DMS53 (cell line): ENCODE measurements around the gene RAD51D.
"Not testable (repeated sequence)": the region's sequence is repeated elsewhere in the genome, so short reads cannot be mapped to it uniquely, and the experiment has no call there.

Experiments
- DNase-seq: peaks from one replicate; lab custom pipeline; 2025; lab: John Stamatoyannopoulos, UW

The RAD51D gene

GRCh38 chr17:35141681-35142466 is 22.2 kb upstream of the RAD51D start, which contains the start of gene NLE1:
NLE1 (minus strand) TSS chr17:35142303; CDS start chr17:35142275, 28 bp downstream.
- peak; percentile 87 for DNase-seq

DNA sequence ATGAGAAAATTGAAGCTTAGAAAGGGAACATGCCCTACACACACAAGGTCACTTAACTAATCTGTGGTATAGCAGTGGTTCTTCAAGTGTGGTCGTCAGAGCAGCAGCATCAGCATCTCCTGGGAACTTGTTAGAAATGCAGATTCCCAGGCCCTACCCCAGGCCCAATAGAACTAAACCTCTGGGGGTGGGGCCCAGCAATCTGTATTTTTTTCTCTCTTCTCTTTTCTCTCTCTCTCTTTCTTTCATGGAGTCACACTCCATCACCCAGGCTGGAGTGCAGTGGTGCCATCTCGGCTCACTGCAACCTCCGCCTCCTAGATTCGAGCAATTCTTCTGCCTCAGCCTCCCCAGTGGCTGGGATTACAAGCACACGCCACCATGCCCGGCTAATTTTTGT is 18.6 kb upstream of the RAD51D start:
- no peak for DNase-seq

GRCh38 chr17:35135322-35135721 is 15.7 kb upstream of the RAD51D start:
- no peak for DNase-seq

- no peak for DNase-seq
Measured at GRCh38 chr17:35132816-35133550, 13.3 kb upstream of the RAD51D start.

DNA sequence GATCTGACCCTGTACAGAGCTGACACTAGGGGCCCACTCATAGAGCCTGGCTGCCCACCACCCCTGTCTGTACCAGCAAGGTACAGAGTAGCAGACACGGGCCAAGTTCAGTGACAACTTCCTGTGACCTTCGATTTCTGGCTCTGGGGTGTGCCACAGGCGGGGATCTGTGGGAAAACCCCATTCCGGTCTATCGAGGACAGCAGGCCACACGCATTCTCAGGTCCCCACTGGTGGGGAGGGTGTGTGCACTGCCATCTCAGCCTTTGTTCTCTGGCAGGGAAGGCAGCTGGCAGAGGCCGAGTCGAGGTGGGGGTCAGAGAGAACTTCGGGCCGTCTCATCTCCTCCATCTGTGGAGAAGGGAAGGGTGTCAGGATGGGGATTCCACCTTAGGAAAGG is 12.4 kb upstream of the RAD51D start:
- no peak for DNase-seq

- no peak for DNase-seq
Measured at GRCh38 chr17:35130392-35130791, 10.7 kb upstream of the RAD51D start.

GRCh38 chr17:35129973-35130351 is 10.3 kb upstream of the RAD51D start:
- peak; percentile 12 for DNase-seq

- DNase-seq: no peak
Measured at GRCh38 chr17:35129154-35129972, 9.7 kb upstream of the RAD51D start.

GRCh38 chr17:35127751-35128514 is 8.3 kb upstream of the RAD51D start:
- no peak for DNase-seq

GRCh38 chr17:35121315-35121714 is 1.7 kb upstream of the RAD51D start, which contains the start of gene FNDC8:
FNDC8 (plus strand) TSS chr17:35121615; CDS start chr17:35121694, 79 bp downstream.
- no peak for DNase-seq

DNA sequence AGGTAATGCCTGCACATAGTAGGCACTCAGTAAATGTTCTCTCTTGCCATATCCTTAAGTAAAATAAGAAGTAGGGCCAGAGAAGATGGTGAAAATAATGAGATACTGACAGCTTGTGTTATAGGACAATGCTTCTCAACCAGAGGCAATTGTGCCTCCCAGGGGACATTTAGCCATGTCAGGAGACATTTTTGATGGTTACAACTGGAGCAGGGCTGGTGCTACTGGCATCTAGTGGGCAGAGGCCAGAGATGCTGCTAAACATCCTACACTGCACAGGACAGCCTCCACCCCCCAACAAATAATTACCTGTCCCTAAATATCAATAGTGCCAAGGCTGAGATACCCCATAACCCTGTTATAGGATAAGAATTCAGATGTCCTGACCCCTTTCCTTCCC is 1.7 kb downstream of the RAD51D start:
- DNase-seq: peak; percentile 12

DNA sequence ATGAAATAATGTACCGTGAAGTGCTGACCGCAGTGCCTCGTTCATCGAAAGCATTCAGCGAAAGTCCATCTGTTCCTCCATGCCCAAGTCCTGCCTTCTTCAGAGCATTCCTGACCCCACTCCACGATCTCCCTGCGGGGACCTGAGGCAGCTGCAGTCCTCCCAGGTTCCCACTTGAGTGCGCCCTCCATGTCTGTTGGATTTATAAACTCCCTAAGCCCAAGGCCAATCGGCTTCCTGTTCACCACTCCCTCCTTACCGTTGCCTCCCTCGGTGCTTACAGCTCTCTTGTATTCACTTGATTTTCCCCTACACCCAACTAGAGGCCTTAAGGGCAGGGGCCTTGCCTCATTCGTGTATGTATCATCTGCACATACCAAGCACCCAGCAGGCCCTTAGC is 2.8 kb downstream of the RAD51D start:
- no peak for DNase-seq

GRCh38 chr17:35110791-35111190 is 8.9 kb downstream of the RAD51D start:
- DNase-seq: not testable (repeated sequence)

DNA sequence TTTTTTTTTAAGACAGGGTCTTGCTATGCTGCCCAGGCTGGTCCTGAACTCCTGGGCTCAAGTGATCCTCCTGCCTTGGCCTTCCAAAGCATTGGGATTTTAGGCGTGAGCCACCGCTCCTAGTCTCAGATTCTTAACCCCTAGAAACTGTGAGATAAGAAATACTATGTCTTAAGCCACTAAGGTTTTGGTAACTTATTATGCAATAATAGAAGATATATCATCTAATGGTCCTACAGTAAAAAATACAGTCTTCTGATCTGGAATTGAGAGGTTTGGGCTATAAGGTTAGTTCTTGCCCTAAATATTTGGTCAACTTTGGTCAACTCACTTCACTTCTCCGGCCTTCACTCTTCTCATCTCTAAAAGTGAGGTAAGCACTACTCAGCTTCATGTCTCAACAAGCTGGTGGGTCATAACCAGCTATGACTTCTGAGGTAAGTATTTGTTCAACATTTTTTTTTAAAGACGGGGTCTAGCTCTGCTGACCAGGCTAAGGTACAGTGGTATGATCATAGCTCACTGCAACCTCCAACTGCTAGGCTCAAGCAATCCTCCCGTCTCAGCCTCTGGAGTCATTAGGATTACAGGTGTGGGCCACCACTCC is 14.7 kb downstream of the RAD51D start:
- DNase-seq: no peak

GRCh38 chr17:35103271-35103670 is 16.4 kb downstream of the RAD51D start:
- no peak for DNase-seq

DNA sequence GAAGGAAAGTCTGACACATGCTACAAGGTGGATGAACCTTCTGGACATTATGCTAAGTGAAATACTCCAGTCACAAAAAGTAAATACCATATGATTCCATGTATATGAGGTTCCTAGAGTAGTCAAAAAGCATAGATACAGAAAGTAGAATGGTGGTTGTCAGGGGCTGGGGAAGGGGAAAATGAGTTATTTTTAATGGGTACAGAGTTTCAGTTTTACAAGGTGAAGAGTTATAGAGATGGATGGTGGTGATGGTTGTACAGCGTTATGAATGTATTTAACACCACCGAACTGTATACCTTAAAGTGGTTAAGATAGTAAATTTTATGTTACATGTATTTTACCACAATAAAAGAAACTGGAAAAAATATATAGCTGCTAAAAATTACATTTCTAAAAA is 17.9 kb downstream of the RAD51D start:
- DNase-seq: no peak

GRCh38 chr17:35101036-35101435 is 18.6 kb downstream of the RAD51D start:
- DNase-seq: no peak

DNA sequence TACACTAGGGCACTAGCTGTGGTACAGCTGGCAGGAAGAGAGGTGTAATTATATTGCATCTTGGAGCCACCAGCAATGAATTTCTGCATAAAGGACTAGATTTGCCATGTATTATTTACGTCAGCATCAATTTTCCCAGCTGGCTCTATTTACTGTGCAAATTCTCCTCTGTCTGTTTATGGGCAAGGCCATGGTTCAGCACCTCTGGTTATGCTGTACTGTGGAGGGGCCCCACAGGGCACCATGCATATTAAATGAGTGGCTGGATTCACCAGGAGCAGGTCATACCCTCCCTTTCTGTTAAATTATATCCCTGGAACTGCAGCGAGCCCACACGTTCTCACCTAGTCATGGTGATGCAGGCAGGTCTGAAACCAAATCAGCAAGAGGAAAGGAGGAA is 19.8 kb downstream of the RAD51D start:
- DNase-seq: no peak

GRCh38 chr17:35097776-35098175 is 21.9 kb downstream of the RAD51D start:
- no peak for DNase-seq

DNA sequence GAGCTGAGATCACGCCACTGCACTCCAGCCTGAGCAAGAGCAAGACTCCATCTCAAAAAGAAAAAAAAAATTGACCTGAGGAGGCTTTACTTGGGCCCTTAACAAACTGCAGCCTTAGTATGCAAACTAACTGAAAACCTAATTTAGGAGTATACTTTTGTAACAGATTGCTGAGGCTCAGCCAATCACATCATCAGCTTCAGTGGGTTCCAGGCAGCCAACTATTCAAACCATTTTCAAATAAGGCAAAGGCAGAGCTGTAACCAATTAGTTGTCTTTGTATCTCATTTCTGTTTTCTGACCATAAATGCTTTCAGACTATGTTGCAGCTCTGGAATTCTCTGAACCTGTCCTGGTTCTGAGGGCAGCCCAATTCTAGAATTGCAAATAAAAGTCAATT is 23.9 kb downstream of the RAD51D start:
- no peak for DNase-seq

DNA sequence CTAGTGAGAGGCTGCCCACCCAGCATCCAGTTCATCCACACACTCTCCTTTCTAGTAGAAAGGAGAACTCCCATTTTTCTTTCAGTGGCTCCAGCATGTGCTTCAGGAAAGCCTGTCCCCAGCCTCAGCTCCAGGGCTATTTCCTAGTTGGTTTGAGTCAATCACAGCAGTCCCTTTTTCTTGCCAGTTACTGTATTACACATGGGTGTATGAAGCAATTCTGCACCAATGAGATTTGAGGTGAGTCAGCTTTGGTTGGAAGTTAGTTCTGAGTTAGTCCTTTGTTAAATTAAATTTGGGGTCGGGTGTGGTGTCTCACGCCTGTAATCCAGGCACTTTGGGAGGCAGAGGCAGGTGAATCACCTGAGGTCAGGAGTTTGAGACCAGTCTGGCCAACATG is 24.8 kb downstream of the RAD51D start:
- no peak for DNase-seq
